ENCODE results near the gene ZXDC. TPM values are rescaled to one million over a fixed set of nuclear protein-coding genes. Genes with fewer than 3 reads are reported as not detected.

ZXDC gene
- total and polyA plus RNA-seq, 9 of the 15 experiments (the other 6 are each of a cell fraction or from before 2014, with no cell fraction given), result 0.59 to 13.4 (median 7.3) TPM

DNA sequence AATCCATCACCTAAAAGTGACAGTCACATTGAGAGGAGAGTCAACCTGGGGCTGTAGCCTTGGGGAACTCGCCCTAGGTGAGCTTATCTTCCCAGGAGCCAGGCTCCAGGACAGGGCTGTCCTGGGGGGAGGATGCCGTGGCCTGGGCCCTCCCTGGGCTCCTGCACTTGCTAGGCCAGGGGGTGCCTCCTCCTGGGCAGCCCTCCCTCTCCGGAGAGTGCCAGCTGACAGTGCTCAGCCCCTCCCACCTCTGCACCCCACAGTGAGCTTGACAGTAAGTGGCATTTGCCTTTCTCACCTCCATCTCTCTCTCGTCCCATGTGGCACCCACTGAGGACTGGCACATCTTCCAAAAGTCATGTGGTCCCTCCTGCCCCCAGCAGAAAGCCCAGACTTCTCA is 22.8 kb upstream of the ZXDC start (continued):
- TF ChIP-seq, protein P1, sequence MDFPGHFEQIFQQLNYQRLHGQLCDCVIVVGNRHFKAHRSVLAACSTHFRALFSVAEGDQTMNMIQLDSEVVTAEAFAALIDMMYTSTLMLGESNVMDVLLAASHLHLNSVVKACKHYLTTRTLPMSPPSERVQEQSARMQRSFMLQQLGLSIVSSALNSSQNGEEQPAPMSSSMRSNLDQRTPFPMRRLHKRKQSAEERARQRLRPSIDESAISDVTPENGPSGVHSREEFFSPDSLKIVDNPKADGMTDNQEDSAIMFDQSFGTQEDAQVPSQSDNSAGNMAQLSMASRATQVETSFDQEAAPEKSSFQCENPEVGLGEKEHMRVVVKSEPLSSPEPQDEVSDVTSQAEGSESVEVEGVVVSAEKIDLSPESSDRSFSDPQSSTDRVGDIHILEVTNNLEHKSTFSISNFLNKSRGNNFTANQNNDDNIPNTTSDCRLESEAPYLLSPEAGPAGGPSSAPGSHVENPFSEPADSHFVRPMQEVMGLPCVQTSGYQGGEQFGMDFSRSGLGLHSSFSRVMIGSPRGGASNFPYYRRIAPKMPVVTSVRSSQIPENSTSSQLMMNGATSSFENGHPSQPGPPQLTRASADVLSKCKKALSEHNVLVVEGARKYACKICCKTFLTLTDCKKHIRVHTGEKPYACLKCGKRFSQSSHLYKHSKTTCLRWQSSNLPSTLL (IDR thresholded peaks at IDR 0.05), result no peak

DNA sequence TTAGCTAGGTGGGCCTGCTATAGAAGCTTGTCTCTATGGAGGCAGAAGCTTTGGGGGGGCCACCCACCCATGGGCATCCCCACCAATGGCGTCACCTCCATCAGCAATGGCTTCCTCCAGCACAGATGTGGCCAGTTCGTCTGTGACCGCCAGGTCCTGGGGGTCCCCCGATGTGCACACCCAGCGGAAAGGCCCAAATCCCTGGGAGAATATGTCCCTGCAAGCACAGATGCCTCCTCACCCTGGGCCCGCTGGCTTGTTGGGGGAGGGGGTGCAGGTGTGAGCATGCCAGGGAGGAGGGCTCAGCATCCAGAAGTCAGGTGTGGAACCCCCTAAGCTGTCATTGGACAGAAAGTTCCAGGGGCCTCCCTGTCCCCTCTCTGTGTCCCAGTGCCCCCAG is 22.3 kb upstream of the ZXDC start:
- FAIRE-seq (no peak), DNase-seq (ENCODE audit: extremely low read depth in 1 of 4, low spot score in 3 of 4) (no peak), ATAC-seq (no peak)
- Histone ChIP-seq H3K27me3 (ENCODE audit: control insufficient read depth in 2 of 2, insufficient read depth in 2 of 2, low read length in 2 of 2) (peaks cover 0 to 20% of the 10 kb centered on the region in 2 experiments; a peak in 2 of 5 replicates), H3K36me3 (ENCODE audit: control insufficient read depth, insufficient read depth, low read length) (no peaks in the 10 kb centered on the region), H3K9ac (ENCODE audit: insufficient read depth in 1 of 2, low read depth in 2 of 2, low read length in 2 of 2) (no peak overlapping the region), H3K4me1 (replicated peaks in 1 of 2; ENCODE audit: control insufficient read depth in 2 of 2, insufficient read depth in 2 of 2, low read length in 2 of 2) (no peaks in the 10 kb centered on the region), H3K27ac (ENCODE audit: extremely low read depth, low read depth, low read length) (no peak overlapping the region), H3K79me2 (ENCODE audit: control insufficient read depth, insufficient read depth, low read length) (no peaks in the 10 kb centered on the region), H3K9me1 (ENCODE audit: control insufficient read depth, insufficient read depth, low read length) (no peaks in the 10 kb centered on the region), H3K9me3 (replicated peaks; ENCODE audit: control insufficient read depth, insufficient read depth, low read depth, low read length) (no peaks in the 10 kb centered on the region), H3K4me2 (ENCODE audit: insufficient read depth, low read length) (no peak overlapping the region), H2AFZ (ENCODE audit: low read depth, low read length) (no peak overlapping the region), H3K4me3 (no peak overlapping the region), H4K20me1 (replicated peaks; ENCODE audit: control insufficient read depth, insufficient read depth, low read length) (no peaks in the 10 kb centered on the region; the same call in 1 of the 2 replicates)
- POLR2A ChIA-PET, result no interaction called here
- CTCF ChIA-PET (ENCODE audit: low intra/inter-chr PET ratio), result no interaction called here
- in situ Hi-C loops (cut with MboI) (no loop called here), intact Hi-C loops (cut with micrococcal nuclease) (no loop called here)
- 0% methylated on average over 1 of the region's 6 CpGs for WGBS (ENCODE audit: insufficient coverage, low coverage, missing lambda C conversion rate)
- no TSS peak for BruUV-seq (replicated peaks)
- no peak for TF ChIP-seq ZNF197 (CRISPR knock-in tag; IDR thresholded peaks at IDR 0.05; ENCODE audit: low read depth)
- no peak for TF ChIP-seq ZNF175 (CRISPR knock-in tag; IDR thresholded peaks at IDR 0.05; ENCODE audit: low read depth)
- no peak for TF ChIP-seq HDAC2 (IDR thresholded peaks at IDR 0.05)
- no peak for TF ChIP-seq NR3C1 (CRISPR knock-in tag; IDR thresholded peaks at IDR 0.05)
- no peak for TF ChIP-seq ZNF551 (CRISPR knock-in tag; IDR thresholded peaks at IDR 0.05)
- TF ChIP-seq ZNF431 (CRISPR knock-in tag; IDR thresholded peaks at IDR 0.05), result no peak
- TF ChIP-seq, protein P2, sequence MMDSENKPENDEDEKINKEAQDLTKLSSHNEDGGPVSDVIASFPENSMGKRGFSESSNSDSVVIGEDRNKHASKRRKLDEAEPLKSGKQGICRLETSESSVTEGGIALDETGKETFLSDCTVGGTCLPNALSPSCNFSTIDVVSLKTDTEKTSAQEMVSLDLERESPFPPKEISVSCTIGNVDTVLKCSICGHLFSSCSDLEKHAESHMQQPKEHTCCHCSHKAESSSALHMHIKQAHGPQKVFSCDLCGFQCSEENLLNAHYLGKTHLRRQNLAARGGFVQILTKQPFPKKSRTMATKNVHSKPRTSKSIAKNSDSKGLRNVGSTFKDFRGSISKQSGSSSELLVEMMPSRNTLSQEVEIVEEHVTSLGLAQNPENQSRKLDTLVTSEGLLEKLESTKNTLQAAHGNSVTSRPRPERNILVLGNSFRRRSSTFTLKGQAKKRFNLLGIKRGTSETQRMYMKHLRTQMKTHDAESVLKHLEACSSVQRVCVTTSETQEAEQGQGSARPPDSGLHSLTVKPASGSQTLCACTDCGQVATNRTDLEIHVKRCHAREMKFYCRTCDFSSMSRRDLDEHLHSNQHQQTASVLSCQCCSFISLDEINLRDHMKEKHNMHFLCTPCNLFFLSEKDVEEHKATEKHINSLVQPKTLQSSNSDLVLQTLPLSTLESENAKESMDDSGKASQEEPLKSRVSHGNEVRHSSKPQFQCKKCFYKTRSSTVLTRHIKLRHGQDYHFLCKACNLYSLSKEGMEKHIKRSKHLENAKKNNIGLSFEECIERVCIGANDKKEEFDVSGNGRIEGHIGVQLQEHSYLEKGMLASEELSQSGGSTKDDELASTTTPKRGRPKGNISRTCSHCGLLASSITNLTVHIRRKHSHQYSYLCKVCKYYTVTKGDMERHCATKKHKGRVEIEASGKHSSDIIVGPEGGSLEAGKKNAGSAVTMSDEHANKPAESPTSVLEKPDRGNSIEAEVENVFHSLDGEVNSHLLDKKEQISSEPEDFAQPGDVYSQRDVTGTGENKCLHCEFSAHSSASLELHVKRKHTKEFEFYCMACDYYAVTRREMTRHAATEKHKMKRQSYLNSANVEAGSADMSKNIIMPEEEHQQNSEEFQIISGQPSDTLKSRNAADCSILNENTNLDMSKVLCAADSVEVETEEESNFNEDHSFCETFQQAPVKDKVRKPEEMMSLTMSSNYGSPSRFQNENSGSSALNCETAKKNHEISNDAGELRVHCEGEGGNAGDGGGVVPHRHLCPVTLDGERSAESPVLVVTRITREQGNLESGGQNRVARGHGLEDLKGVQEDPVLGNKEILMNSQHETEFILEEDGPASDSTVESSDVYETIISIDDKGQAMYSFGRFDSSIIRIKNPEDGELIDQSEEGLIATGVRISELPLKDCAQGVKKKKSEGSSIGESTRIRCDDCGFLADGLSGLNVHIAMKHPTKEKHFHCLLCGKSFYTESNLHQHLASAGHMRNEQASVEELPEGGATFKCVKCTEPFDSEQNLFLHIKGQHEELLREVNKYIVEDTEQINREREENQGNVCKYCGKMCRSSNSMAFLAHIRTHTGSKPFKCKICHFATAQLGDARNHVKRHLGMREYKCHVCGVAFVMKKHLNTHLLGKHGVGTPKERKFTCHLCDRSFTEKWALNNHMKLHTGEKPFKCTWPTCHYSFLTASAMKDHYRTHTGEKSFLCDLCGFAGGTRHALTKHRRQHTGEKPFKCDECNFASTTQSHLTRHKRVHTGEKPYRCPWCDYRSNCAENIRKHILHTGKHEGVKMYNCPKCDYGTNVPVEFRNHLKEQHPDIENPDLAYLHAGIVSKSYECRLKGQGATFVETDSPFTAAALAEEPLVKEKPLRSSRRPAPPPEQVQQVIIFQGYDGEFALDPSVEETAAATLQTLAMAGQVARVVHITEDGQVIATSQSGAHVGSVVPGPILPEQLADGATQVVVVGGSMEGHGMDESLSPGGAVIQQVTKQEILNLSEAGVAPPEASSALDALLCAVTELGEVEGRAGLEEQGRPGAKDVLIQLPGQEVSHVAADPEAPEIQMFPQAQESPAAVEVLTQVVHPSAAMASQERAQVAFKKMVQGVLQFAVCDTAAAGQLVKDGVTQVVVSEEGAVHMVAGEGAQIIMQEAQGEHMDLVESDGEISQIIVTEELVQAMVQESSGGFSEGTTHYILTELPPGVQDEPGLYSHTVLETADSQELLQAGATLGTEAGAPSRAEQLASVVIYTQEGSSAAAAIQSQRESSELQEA (IDR thresholded peaks at IDR 0.05; ENCODE audit: low read depth), result no peak
- TF ChIP-seq NR1H2 (CRISPR knock-in tag; IDR thresholded peaks at IDR 0.05), result no peak
- TF ChIP-seq HDAC3 (IDR thresholded peaks at IDR 0.05; ENCODE audit: borderline replicate concordance, partially characterized antibody), result no peak
- TF ChIP-seq MEF2D (tag; conservative IDR thresholded peaks at IDR 0.05; ENCODE audit: low read depth), result no peak
- no peak for TF ChIP-seq NFATC3 (IDR thresholded peaks at IDR 0.05)
- TF ChIP-seq PTTG1 (tag; IDR thresholded peaks at IDR 0.05; ENCODE audit: low read depth), result no peak
